Activated CD4-positive, alpha-beta T cell treated with anti-CD3 and anti-CD28 coated beads, Interleukin-2, amount 10 ng/mL, durations not matched to agents 24 days and 14 days (primary cell): Measurements from ENCODE around the gene UBE4A. TPM values are rescaled to one million over a fixed set of nuclear protein-coding genes. Genes with fewer than 3 reads are reported as not detected.

Source experiments
- DNase-seq: peaks from one replicate; pipeline ENCODE4 v3.0.0; 2022
- H3K27ac Mint-ChIP-seq: one replicate; pipeline ENCODE4 v1.8.0; 2022; ENCODE audit warnings: mild to moderate bottlenecking, mixed read lengths
- H3K27me3 Mint-ChIP-seq: one replicate; pipeline ENCODE4 v1.8.0; 2022; ENCODE audit warnings: mixed read lengths
- H3K36me3 Mint-ChIP-seq: one replicate; pipeline ENCODE4 v1.8.0; 2022; ENCODE audit warnings: low read depth, mild to moderate bottlenecking, mixed read lengths
- H3K4me1 Mint-ChIP-seq: one replicate; pipeline ENCODE4 v1.8.0; 2021; ENCODE audit warnings: mixed read lengths
- H3K4me3 Mint-ChIP-seq: one replicate; pipeline ENCODE4 v1.8.0; 2022; ENCODE audit warnings: mild to moderate bottlenecking, moderate library complexity, mixed read lengths
- H3K9me3 Mint-ChIP-seq: one replicate; pipeline ENCODE4 v1.8.0; 2021; ENCODE audit warnings: mixed read lengths
- intact Hi-C: fragments of 100-400 bp; cut with micrococcal nuclease; formaldehyde crosslinking; loops from one replicate; pipeline ENCODE4 v1.15.1; 2023
- total RNA-seq: library from RNA; stranded (reverse); gene quantifications from 2 replicates; pipeline ENCODE4 v1.2.3, GENCODE V29; 2022

Gene UBE4A
- total RNA-seq, 1 donor from 2014 or later: 46.3 TPM

GRCh38 chr11:118358071-118358470 lies 1.3 kb upstream of the UBE4A start:
- Mint-ChIP-seq H3K9me3 (no peaks in the 10 kb centered on the region), H3K27me3 (peaks cover 2% of the 10 kb centered on the region), H3K4me3 (no peak overlapping the region), H3K4me1 (peaks cover 33% of the 10 kb centered on the region), H3K36me3 (peaks cover 20% of the 10 kb centered on the region), H3K27ac (no peak overlapping the region)
- DNase-seq: no peak
- intact Hi-C loops: loop anchor here (2.0 kb wide), 1 partner anchor 13 kb away; the partner anchor contains the start of gene CD3G

DNA sequence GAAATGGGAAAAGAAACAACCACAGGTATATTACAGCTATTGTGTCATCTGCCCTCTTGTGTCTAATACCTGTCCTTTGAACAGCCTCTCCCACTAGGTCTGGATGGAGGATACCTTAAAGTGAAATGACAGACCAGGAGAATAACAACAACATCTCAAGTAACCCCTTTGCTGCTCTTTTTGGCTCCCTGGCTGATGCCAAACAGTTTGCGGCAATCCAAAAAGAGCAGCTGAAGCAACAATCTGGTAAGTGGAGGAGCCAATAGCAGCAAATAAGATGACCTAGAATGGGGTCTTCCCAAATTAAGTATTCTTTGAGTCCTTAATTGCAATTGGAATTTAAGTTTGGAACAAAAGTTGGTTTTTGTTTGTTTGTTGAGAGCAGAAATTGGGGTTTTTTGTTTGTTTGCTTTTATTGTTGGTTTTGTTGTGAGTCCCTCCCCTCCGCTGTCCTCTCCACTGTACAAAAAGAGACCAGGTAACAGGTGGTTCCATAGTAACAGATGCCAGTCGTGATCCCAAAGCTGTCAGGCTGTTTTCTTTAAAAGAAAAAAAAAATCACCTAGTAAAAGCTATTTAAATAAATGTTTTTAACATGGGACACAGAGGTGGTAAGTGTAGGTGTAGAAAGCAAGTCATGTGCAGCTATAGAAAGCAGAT lies 5.7 kb downstream of the UBE4A start:
- H3K27ac Mint-ChIP-seq: no peak overlapping the region
- H3K36me3 Mint-ChIP-seq: peaks cover 46% of the 10 kb centered on the region
- intact Hi-C loops: no loop called here
- DNase-seq: no peak
- H3K9me3 Mint-ChIP-seq: no peaks in the 10 kb centered on the region
- H3K4me1 Mint-ChIP-seq: peaks cover 25% of the 10 kb centered on the region
- no peaks in the 10 kb centered on the region for H3K27me3 Mint-ChIP-seq
- H3K4me3 Mint-ChIP-seq: no peak overlapping the region

DNA sequence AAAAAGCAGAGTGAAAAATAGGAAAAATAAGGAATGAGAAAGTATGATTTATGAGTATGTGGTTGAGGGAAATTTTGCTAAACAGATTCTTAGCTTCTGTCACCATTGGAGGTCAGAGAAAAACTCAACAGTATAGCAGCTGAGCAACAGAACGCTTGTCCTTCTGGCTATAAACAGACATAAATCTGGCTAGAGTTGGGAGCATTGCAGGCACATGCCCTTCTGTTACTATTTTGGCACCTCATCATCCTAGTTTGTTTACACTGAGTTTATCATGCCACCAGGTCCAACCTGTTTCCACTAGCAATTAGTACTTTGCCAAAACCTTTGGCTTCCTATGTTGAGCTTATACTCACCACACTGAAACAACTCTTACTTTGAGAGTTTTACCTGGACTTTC lies 6.9 kb downstream of the UBE4A start:
- peaks cover 18% of the 10 kb centered on the region for H3K4me1 Mint-ChIP-seq
- intact Hi-C loops: no loop called here
- no peak for DNase-seq
- peaks cover 53% of the 10 kb centered on the region for H3K36me3 Mint-ChIP-seq
- no peak overlapping the region for H3K27ac Mint-ChIP-seq
- H3K9me3 Mint-ChIP-seq: no peaks in the 10 kb centered on the region
- no peaks in the 10 kb centered on the region for H3K27me3 Mint-ChIP-seq
- no peak overlapping the region for H3K4me3 Mint-ChIP-seq

DNA sequence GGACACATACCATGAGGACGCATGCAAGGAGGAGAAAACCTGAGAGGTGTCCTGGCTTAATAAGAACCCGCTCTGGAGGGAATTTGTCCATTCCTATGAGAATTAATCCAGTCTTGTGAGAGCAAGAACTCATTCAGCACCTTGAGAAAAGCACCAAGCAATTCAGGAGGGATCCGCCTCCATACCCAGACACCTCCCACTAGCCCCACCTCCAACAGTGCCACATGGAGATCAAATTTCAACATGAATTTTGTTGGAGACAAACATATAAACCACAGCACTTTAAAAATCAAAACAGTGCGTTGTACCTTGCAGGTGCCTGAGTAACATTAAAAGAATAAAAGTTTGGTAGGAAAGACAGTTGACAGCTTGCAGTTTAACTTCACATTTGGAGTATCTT lies 11.4 kb downstream of the UBE4A start:
- DNase-seq: no peak
- H3K4me3 Mint-ChIP-seq: no peak overlapping the region
- intact Hi-C loops: no loop called here
- H3K27ac Mint-ChIP-seq: peak overlapping the region; percentile 20
- H3K4me1 Mint-ChIP-seq: peaks cover 2% of the 10 kb centered on the region
- peaks cover 78% of the 10 kb centered on the region for H3K36me3 Mint-ChIP-seq
- no peaks in the 10 kb centered on the region for H3K9me3 Mint-ChIP-seq
- no peaks in the 10 kb centered on the region for H3K27me3 Mint-ChIP-seq

DNA sequence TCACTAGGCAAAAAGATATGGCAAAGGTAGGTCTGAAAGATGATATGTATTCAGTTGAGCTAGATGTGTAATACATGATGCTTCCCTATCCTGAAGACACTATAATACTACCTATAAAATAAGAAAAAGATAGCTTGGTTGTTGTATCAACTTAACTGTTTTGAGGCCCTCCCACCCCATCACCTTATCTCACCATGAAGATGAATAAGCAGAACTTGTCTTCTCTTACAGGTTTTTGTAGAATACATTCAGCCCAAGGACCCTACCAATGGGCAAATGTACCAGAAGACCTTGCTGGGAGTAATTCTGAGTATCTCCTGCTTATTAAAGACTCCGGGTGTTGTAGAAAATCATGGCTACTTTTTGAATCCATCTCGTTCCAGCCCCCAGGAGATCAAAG lies 13.9 kb downstream of the UBE4A start:
- intact Hi-C loops: no loop called here
- Mint-ChIP-seq H3K27me3 (no peaks in the 10 kb centered on the region), H3K4me1 (peaks cover 5% of the 10 kb centered on the region), H3K9me3 (no peaks in the 10 kb centered on the region), H3K36me3 (peaks cover 80% of the 10 kb centered on the region), H3K4me3 (no peak overlapping the region), H3K27ac (no peak overlapping the region)
- no peak for DNase-seq

DNA sequence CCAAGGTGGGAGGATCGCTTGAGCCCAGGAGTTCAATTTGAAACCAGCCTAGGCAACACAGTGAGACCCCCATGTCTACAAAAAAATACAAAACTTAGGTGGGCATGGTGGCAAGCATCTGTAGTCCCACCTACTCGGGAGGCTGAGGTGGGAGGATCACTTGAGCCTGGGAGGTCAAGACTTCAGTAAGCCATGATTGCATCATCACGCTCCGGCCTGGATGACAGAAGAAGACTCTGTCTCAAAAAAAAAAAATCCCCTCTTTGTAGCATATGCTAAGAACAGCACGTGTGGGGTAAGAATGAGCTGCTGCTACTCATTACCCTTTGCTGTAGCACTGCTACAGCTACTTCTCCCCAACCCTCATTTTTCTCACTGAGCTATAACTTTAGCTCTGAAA lies 14.5 kb downstream of the UBE4A start:
- H3K27me3 Mint-ChIP-seq: no peaks in the 10 kb centered on the region
- DNase-seq: no peak
- no peak overlapping the region for H3K27ac Mint-ChIP-seq
- H3K36me3 Mint-ChIP-seq: peaks cover 77% of the 10 kb centered on the region
- peaks cover 5% of the 10 kb centered on the region for H3K4me1 Mint-ChIP-seq
- H3K4me3 Mint-ChIP-seq: no peak overlapping the region
- intact Hi-C loops: no loop called here
- no peaks in the 10 kb centered on the region for H3K9me3 Mint-ChIP-seq

- no peak overlapping the region for H3K27ac Mint-ChIP-seq
- no peaks in the 10 kb centered on the region for H3K9me3 Mint-ChIP-seq
- H3K4me1 Mint-ChIP-seq: peaks cover 5% of the 10 kb centered on the region
- no peaks in the 10 kb centered on the region for H3K27me3 Mint-ChIP-seq
- intact Hi-C loops: no loop called here
- DNase-seq: no peak
- no peak overlapping the region for H3K4me3 Mint-ChIP-seq
- peaks cover 76% of the 10 kb centered on the region for H3K36me3 Mint-ChIP-seq
Measured at GRCh38 chr11:118374729-118375128, 15.3 kb downstream of the UBE4A start.

GRCh38 chr11:118375978-118376377 lies 16.6 kb downstream of the UBE4A start:
- H3K9me3 Mint-ChIP-seq: no peaks in the 10 kb centered on the region

DNA sequence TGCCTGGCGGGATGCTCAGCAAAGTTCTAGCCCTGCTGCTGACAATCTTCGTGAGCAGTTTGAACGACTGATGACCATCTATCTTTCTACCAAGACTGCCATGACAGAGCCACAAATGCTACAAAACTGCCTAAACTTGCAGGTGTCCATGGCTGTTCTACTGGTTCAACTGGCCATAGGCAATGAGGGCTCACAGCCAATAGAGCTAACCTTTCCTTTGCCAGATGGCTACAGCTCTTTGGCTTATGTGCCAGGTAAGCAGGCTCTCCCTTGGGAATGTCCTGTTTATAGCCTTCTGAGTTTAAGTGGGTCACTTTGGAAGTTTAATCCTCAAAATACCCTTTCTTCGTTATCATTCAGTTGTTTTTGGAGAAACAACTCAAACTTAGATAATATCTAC lies 20.1 kb downstream of the UBE4A start:
- intact Hi-C loops: no loop called here
- Mint-ChIP-seq H3K27ac (no peak overlapping the region), H3K27me3 (no peaks in the 10 kb centered on the region), H3K4me1 (peaks cover 5% of the 10 kb centered on the region), H3K9me3 (no peaks in the 10 kb centered on the region), H3K36me3 (peaks cover 73% of the 10 kb centered on the region), H3K4me3 (no peak overlapping the region)
- DNase-seq: no peak

More at GRCh38 chr11:118375978-118376377, 16.6 kb downstream of the UBE4A start:
- no peaks in the 10 kb centered on the region for H3K27me3 Mint-ChIP-seq
- peaks cover 75% of the 10 kb centered on the region for H3K36me3 Mint-ChIP-seq
- intact Hi-C loops: no loop called here
- peak overlapping the region; percentile 73 for H3K27ac Mint-ChIP-seq
- no peak overlapping the region for H3K4me3 Mint-ChIP-seq
- no peak for DNase-seq
- peaks cover 5% of the 10 kb centered on the region for H3K4me1 Mint-ChIP-seq

DNA sequence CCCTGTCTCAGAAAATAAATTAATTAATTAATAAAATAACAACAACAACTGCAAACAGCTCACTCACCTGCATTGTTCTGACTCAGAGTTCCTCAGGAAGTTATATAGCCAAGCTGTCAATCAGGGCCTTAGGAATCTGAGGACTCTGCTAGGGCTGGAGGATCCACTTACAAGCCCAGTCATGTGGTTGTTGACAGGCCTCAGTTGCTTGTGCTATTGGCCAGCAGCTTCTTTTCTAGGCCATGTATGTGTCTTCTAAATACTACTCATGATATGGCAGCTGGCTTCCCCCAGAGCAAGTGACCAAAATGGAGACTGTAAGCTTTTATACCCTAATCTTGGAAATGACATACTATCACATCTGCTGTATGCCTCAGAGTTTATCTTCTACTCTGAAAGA lies 21.2 kb downstream of the UBE4A start:
- H3K9me3 Mint-ChIP-seq: no peaks in the 10 kb centered on the region
- H3K36me3 Mint-ChIP-seq: peaks cover 77% of the 10 kb centered on the region
- H3K27me3 Mint-ChIP-seq: no peaks in the 10 kb centered on the region
- intact Hi-C loops: no loop called here
- no peak overlapping the region for H3K27ac Mint-ChIP-seq
- no peak for DNase-seq
- H3K4me1 Mint-ChIP-seq: peaks cover 5% of the 10 kb centered on the region
- no peak overlapping the region for H3K4me3 Mint-ChIP-seq

- Mint-ChIP-seq H3K4me1 (peaks cover 3% of the 10 kb centered on the region), H3K27me3 (no peaks in the 10 kb centered on the region), H3K27ac (no peak overlapping the region), H3K4me3 (no peak overlapping the region), H3K9me3 (no peaks in the 10 kb centered on the region), H3K36me3 (peaks cover 78% of the 10 kb centered on the region)
- intact Hi-C loops: no loop called here
- no peak for DNase-seq
Measured at GRCh38 chr11:118382954-118383353, 23.6 kb downstream of the UBE4A start.

- intact Hi-C loops: no loop called here
- H3K27ac Mint-ChIP-seq: no peak overlapping the region
- H3K9me3 Mint-ChIP-seq: no peaks in the 10 kb centered on the region
- peaks cover 3% of the 10 kb centered on the region for H3K4me1 Mint-ChIP-seq
- H3K27me3 Mint-ChIP-seq: no peaks in the 10 kb centered on the region
- no peak for DNase-seq
- H3K4me3 Mint-ChIP-seq: no peak overlapping the region
- peaks cover 77% of the 10 kb centered on the region for H3K36me3 Mint-ChIP-seq
Measured at GRCh38 chr11:118383657-118384056, 24.3 kb downstream of the UBE4A start.

DNA sequence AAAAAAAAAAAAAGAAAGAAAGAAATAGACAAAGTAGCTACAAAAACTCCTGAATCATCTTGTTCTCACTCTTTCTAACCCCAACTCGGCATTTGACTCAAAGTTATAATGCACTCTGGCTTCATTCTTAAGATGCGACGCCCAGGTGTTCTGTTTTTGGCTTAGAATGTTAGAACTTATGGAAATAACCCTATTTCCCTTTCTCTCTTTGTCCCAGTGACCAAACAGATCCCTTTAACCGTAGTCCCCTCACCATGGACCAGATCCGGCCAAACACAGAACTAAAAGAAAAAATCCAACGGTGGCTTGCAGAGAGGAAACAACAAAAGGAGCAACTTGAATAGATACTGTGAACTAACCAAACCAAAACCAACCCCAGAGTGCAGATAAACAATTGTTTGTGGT lies 36.7 kb downstream of the UBE4A start:
- peaks cover 51% of the 10 kb centered on the region for H3K36me3 Mint-ChIP-seq
- intact Hi-C loops: no loop called here
- no peaks in the 10 kb centered on the region for H3K27me3 Mint-ChIP-seq
- peak; percentile 81 for DNase-seq
- peaks cover 51% of the 10 kb centered on the region for H3K4me1 Mint-ChIP-seq
- peak overlapping the region; percentile 63 for H3K4me3 Mint-ChIP-seq
- no peaks in the 10 kb centered on the region for H3K9me3 Mint-ChIP-seq
- peak overlapping the region; percentile 89 for H3K27ac Mint-ChIP-seq

DNA sequence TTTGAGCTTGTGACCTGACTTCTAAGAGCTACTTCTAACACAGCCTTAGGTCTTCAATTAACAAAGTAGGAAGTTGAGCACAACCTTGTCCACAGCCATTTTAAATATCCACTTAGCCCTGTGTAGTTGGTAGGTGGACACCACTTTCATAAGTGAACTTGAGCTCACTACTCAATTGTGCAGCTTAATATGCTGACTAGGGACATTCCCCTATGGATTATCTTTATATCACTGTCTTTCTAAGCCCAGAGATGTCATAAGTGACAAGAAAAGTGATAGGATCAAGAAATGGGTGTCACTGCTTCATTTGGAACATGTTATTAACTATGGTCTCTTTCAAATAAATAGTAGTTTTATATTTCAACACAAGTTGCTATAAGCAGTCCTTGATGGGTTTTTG lies 38.0 kb downstream of the UBE4A start:
- Mint-ChIP-seq H3K9me3 (no peaks in the 10 kb centered on the region), H3K4me3 (no peak overlapping the region), H3K27ac (peak overlapping the region; percentile 72), H3K27me3 (no peaks in the 10 kb centered on the region), H3K36me3 (peaks cover 55% of the 10 kb centered on the region), H3K4me1 (peaks cover 53% of the 10 kb centered on the region)
- no peak for DNase-seq
- intact Hi-C loops: no loop called here
